ENCODE measurements around the gene WDR31.

GRCh38 chr9:113363336-113363735 is 23.3 kb upstream of the WDR31 start:
- TF ChIP-seq POLR2AphosphoS5 (IDR thresholded peaks at IDR 0.05) (no peak), POLR2A (IDR thresholded peaks at IDR 0.05) (no peak)
- TF ChIP-seq, protein P1, sequence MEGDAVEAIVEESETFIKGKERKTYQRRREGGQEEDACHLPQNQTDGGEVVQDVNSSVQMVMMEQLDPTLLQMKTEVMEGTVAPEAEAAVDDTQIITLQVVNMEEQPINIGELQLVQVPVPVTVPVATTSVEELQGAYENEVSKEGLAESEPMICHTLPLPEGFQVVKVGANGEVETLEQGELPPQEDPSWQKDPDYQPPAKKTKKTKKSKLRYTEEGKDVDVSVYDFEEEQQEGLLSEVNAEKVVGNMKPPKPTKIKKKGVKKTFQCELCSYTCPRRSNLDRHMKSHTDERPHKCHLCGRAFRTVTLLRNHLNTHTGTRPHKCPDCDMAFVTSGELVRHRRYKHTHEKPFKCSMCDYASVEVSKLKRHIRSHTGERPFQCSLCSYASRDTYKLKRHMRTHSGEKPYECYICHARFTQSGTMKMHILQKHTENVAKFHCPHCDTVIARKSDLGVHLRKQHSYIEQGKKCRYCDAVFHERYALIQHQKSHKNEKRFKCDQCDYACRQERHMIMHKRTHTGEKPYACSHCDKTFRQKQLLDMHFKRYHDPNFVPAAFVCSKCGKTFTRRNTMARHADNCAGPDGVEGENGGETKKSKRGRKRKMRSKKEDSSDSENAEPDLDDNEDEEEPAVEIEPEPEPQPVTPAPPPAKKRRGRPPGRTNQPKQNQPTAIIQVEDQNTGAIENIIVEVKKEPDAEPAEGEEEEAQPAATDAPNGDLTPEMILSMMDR (IDR thresholded peaks at IDR 0.05 in 8 of 11, conservative IDR thresholded peaks at IDR 0.05 in 3 of 11), result no peak
